K562 (cell line): ENCODE measurements around the gene SPINT1. TPM values are rescaled to one million over a fixed set of nuclear protein-coding genes. Genes with fewer than 3 reads are reported as not detected.

ENCODE experiments used
- ARHGAP35 ChIP-seq: fragments of 450-650 bp; IDR thresholded peaks from 2 replicates; pipeline ENCODE4 v1.6.1; 2018; ENCODE audit not compliant: partially characterized antibody
- BRCA1 ChIP-seq, 2 experiments: fragments of 450-650 bp in 1 of 2; sonication (generic) in 1 of 2; formaldehyde crosslinking in 1 of 2; IDR thresholded peaks; 2 replicates each; pipeline versions ENCODE4 v1.5.0 to v1.6.1; 2017 to 2020; ENCODE audit warnings: mild to moderate bottlenecking in 1 of 2, missing genetic modification reagents in 1 of 2
- CTBP1 ChIP-seq: fragments of 450-650 bp; IDR thresholded peaks from 2 replicates; pipeline ENCODE4 v1.6.1; 2016; ENCODE audit warnings: borderline replicate concordance
- ESRRA ChIP-seq: fragments of 450-650 bp; IDR thresholded peaks from 2 replicates; pipeline ENCODE4 v1.6.1; 2014; ENCODE audit warnings: low read depth, mild to moderate bottlenecking, moderate library complexity, borderline replicate concordance
- FOXK2 ChIP-seq, 2 experiments: fragments of 450-650 bp; IDR thresholded peaks in 1 of 2; conservative IDR thresholded peaks in 1 of 2; 2 replicates each; pipeline ENCODE4 v1.6.1; 2016; ENCODE audit warnings: low read depth in 2 of 2, mild to moderate bottlenecking in 1 of 2
- HSF4 ChIP-seq: fragments of 250-450 bp; sonication (Bioruptor Pico); IDR thresholded peaks from 2 replicates; pipeline ENCODE4 v2.1.2; 2022; ENCODE audit warnings: mild to moderate bottlenecking, moderate library complexity, borderline replicate concordance
- PHB2 ChIP-seq: fragments of 450-650 bp; IDR thresholded peaks from 2 replicates; pipeline ENCODE4 v1.6.1; 2017; ENCODE audit warnings: low read depth
- PHF21A ChIP-seq: fragments of 450-650 bp; IDR thresholded peaks from 2 replicates; pipeline ENCODE4 v1.6.1; 2017; ENCODE audit warnings: low read depth, borderline replicate concordance
- SMAD1 ChIP-seq: fragments of 150-350 bp; IDR thresholded peaks from 2 replicates; pipeline ENCODE4 v1.6.1; 2014; ENCODE audit warnings: low read length, low read depth; ENCODE audit not compliant: partially characterized antibody
- TCF3 ChIP-seq: sonication (generic); formaldehyde crosslinking; IDR thresholded peaks from 2 replicates; pipeline ENCODE4 v1.4.0; 2020; ENCODE audit warnings: mild to moderate bottlenecking, missing genetic modification reagents
- ZNF778 ChIP-seq: fragments of 450-650 bp; formaldehyde crosslinking; IDR thresholded peaks from 2 replicates; pipeline ENCODE4 v1.4.0; 2020; ENCODE audit warnings: mild to moderate bottlenecking, moderate library complexity
- ZNF79 ChIP-seq: fragments of 250-450 bp; sonication (Bioruptor Pico); IDR thresholded peaks from 2 replicates; pipeline ENCODE4 v1.4.0; 2020; ENCODE audit warnings: low read depth, mild to moderate bottlenecking, moderate library complexity
- polyA plus RNA-seq, 8 experiments: library from polyadenylated mRNA; depleted of rRNA in 4 of 8; stranded (reverse) in 5 of 8; unstranded in 3 of 8; fragments of >200 nt; fragmentation: Nextera tagmentation in 2 of 8; fragmentation: Illumina TruSeq in 1 of 8; extraction: Ambion mirVana in 2 of 8; extraction: Trizol in 1 of 8; gene quantifications; 2 replicates each; pipeline versions ENCODE4 v1.2.1 to v1.2.3, GENCODE V29; 2011 to 2014; ENCODE audit warnings: inconsistent platforms in 1 of 8, missing spikeins in 1 of 8
- total RNA-seq, 7 experiments: library from RNA; depleted of rRNA in 6 of 7; stranded (reverse); fragments of >200 nt in 6 of 7; fragmentation: Illumina TruSeq in 2 of 7; extraction: Trizol in 2 of 7; gene quantifications; 2 replicates each; pipeline versions ENCODE4 v1.2.1 to v1.2.3, GENCODE V29; 2011 to 2021; ENCODE audit warnings: low replicate concordance in 1 of 7
- TF ChIP-seq, protein P1 (sequence below): sonication (generic); formaldehyde crosslinking; IDR thresholded peaks from 2 replicates; pipeline ENCODE4 v1.8.0; 2022; ENCODE audit warnings: mild to moderate bottlenecking, missing genetic modification reagents
- TF ChIP-seq, protein P2 (sequence below): fragments of 250-450 bp; sonication (Bioruptor Pico); IDR thresholded peaks from 2 replicates; pipeline ENCODE4 v1.4.0; 2020
- TF ChIP-seq, protein P3 (sequence below): sonication (generic); formaldehyde crosslinking; IDR thresholded peaks from 2 replicates; pipeline ENCODE4 v1.8.1; 2023; ENCODE audit warnings: mild to moderate bottlenecking, missing genetic modification reagents
- TF ChIP-seq, protein P4 (sequence below): fragments of 450-650 bp; formaldehyde crosslinking; IDR thresholded peaks from 2 replicates; pipeline ENCODE4 v1.4.0; 2022; ENCODE audit warnings: mild to moderate bottlenecking, moderate library complexity

SPINT1 gene
- total and polyA plus RNA-seq, 9 of the 15 experiments (the other 6 are each of a cell fraction or from before 2014, with no cell fraction given) = 0.78 to 4.5 (median 1.5) TPM

DNA sequence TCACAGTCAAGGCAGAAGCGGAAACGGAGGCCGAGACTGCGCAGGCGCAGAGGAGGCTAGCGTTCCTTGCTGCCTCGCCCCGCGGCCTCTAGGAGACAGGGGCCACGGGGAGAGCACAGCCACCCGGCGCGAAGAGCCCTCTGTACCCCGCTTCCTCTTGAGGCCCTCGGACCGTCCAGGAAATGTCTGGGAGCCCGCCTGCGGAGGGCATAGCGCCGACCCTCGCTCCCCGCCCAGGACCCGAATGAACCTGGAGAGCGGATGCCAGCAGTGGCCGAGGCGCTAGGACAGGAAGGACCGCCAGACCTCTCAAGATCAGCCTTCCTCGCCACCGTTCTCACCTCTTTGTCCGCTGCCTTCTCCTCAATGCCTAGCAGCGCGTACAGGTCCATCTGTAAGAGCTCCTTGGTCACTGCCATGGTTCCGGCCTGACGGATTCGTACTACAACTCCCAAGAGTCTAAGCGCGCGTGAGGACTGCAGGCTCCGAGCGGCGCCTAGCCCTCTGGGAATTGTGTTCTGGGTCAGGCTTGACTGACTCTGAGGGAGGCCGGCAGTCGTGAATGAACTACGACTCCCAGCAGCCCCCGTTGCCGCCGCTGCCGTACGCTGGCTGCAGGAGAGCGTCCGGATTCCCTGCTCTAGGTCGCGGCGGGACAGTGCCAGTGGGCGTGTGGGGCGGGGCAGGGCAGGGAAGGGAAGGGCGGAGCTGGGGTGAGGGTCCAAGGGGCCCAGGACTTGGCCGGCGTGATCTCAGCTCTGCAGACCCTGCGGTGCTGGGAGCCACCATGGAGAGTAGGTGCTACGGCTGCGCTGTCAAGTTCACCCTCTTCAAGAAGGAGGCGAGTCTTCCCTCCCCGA is 36.6 kb upstream of the SPINT1 start, which contains the start of the genes DNAJC17 and ZFYVE19 (continued):
- TF ChIP-seq CTBP1 (peak; percentile 45; the same call in 1 of the 2 replicates), ZNF778 (no peak), SMAD1 (peak; percentile 34), TCF3 (CRISPR knock-in tag) (peak; percentile 19; the same call in 1 of the 2 replicates), ARHGAP35 (no peak), ESRRA (0 out of 2 replicates have a peak, but pooled peaks have one; percentile 29), FOXK2 (conservative IDR thresholded peaks at IDR 0.05 in 1 of 2, IDR thresholded peaks at IDR 0.05 in 1 of 2; ENCODE audit: low read depth in 2 of 2) (no peak), ZNF79 (CRISPR knock-in tag) (no peak), HSF4 (CRISPR knock-in tag) (no peak), BRCA1 (IDR thresholded peaks at IDR 0.05) (no peak), BRCA1 (CRISPR knock-in tag; IDR thresholded peaks at IDR 0.05) (no peak), PHF21A (no peak), PHB2 (no peak)
- TF ChIP-seq, protein P1, sequence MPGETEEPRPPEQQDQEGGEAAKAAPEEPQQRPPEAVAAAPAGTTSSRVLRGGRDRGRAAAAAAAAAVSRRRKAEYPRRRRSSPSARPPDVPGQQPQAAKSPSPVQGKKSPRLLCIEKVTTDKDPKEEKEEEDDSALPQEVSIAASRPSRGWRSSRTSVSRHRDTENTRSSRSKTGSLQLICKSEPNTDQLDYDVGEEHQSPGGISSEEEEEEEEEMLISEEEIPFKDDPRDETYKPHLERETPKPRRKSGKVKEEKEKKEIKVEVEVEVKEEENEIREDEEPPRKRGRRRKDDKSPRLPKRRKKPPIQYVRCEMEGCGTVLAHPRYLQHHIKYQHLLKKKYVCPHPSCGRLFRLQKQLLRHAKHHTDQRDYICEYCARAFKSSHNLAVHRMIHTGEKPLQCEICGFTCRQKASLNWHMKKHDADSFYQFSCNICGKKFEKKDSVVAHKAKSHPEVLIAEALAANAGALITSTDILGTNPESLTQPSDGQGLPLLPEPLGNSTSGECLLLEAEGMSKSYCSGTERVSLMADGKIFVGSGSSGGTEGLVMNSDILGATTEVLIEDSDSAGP (CRISPR knock-in tag) = no peak
- TF ChIP-seq, protein P2, sequence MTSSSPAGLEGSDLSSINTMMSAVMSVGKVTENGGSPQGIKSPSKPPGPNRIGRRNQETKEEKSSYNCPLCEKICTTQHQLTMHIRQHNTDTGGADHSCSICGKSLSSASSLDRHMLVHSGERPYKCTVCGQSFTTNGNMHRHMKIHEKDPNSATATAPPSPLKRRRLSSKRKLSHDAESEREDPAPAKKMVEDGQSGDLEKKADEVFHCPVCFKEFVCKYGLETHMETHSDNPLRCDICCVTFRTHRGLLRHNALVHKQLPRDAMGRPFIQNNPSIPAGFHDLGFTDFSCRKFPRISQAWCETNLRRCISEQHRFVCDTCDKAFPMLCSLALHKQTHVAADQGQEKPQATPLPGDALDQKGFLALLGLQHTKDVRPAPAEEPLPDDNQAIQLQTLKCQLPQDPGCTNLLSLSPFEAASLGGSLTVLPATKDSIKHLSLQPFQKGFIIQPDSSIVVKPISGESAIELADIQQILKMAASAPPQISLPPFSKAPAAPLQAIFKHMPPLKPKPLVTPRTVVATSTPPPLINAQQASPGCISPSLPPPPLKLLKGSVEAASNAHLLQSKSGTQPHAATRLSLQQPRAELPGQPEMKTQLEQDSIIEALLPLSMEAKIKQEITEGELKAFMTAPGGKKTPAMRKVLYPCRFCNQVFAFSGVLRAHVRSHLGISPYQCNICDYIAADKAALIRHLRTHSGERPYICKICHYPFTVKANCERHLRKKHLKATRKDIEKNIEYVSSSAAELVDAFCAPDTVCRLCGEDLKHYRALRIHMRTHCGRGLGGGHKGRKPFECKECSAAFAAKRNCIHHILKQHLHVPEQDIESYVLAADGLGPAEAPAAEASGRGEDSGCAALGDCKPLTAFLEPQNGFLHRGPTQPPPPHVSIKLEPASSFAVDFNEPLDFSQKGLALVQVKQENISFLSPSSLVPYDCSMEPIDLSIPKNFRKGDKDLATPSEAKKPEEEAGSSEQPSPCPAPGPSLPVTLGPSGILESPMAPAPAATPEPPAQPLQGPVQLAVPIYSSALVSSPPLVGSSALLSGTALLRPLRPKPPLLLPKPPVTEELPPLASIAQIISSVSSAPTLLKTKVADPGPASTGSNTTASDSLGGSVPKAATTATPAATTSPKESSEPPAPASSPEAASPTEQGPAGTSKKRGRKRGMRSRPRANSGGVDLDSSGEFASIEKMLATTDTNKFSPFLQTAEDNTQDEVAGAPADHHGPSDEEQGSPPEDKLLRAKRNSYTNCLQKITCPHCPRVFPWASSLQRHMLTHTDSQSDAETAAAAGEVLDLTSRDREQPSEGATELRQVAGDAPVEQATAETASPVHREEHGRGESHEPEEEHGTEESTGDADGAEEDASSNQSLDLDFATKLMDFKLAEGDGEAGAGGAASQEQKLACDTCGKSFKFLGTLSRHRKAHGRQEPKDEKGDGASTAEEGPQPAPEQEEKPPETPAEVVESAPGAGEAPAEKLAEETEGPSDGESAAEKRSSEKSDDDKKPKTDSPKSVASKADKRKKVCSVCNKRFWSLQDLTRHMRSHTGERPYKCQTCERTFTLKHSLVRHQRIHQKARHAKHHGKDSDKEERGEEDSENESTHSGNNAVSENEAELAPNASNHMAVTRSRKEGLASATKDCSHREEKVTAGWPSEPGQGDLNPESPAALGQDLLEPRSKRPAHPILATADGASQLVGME (CRISPR knock-in tag) = peak; percentile 86
- TF ChIP-seq, protein P3, sequence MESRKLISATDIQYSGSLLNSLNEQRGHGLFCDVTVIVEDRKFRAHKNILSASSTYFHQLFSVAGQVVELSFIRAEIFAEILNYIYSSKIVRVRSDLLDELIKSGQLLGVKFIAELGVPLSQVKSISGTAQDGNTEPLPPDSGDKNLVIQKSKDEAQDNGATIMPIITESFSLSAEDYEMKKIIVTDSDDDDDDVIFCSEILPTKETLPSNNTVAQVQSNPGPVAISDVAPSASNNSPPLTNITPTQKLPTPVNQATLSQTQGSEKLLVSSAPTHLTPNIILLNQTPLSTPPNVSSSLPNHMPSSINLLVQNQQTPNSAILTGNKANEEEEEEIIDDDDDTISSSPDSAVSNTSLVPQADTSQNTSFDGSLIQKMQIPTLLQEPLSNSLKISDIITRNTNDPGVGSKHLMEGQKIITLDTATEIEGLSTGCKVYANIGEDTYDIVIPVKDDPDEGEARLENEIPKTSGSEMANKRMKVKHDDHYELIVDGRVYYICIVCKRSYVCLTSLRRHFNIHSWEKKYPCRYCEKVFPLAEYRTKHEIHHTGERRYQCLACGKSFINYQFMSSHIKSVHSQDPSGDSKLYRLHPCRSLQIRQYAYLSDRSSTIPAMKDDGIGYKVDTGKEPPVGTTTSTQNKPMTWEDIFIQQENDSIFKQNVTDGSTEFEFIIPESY = 0 out of 2 replicates have a peak, but pooled peaks have one; percentile 29
- TF ChIP-seq, protein P4, sequence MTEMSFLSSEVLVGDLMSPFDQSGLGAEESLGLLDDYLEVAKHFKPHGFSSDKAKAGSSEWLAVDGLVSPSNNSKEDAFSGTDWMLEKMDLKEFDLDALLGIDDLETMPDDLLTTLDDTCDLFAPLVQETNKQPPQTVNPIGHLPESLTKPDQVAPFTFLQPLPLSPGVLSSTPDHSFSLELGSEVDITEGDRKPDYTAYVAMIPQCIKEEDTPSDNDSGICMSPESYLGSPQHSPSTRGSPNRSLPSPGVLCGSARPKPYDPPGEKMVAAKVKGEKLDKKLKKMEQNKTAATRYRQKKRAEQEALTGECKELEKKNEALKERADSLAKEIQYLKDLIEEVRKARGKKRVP (CRISPR knock-in tag) = 0 out of 2 replicates have a peak, but pooled peaks have one; percentile 19
